Measurements from ENCODE around the gene FAM185A.
"Not testable (repeated sequence)": the region's sequence is repeated elsewhere in the genome, so short reads cannot be mapped to it uniquely, and the experiment has no call there.

The FAM185A gene

GRCh38 chr7:102748605-102749444, at the start of gene FAM185A:
TSS of gene FAM185A (plus strand) at chr7:102748999. CDS start at chr7:102749208, 209 bp downstream.
- H3K4me3 ChIP-seq (ENCODE audit: low read depth, low read length), result peak within 1 kb of the TSS; percentile 60
- peak; percentile 97 for DNase-seq (ENCODE audit: low read depth)

GRCh38 chr7:102713011-102713690, 35.6 kb upstream of the FAM185A start:
- not testable (repeated sequence) for H3K4me3 ChIP-seq (ENCODE audit: low read depth, low read length); DNase-seq (ENCODE audit: low read depth)

- not testable (repeated sequence) for H3K4me3 ChIP-seq (ENCODE audit: low read depth, low read length); DNase-seq (ENCODE audit: low read depth)
Measured at GRCh38 chr7:102713691-102714080, 35.1 kb upstream of the FAM185A start.

- not testable (repeated sequence) for DNase-seq (ENCODE audit: low read depth)
Measured at GRCh38 chr7:102714774-102715522, 33.9 kb upstream of the FAM185A start.

DNA sequence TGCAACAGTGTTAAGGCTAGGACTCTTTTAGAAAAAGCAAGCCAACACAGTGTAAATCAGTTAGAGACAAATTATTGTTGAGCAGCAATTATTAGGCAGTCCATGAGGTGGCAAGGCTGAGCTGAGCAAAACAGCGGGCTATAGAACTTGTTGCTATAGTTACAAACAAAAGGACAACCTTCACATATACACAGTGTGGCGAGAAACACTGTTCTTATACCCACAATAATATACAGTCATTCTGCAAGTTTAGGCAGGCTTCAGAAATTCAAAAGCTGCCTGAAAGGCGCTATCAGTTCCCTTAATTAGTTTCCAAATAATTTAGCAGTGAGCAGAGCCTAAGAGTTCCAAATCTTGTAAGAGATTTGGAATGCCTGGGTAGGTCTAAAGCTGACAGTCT, 33.1 kb upstream of the FAM185A start:
- not testable (repeated sequence) for DNase-seq (ENCODE audit: low read depth); H3K4me3 ChIP-seq (ENCODE audit: low read depth, low read length)

More at GRCh38 chr7:102714774-102715522, 33.9 kb upstream of the FAM185A start:
- H3K4me3 ChIP-seq (ENCODE audit: low read depth, low read length), result not testable (repeated sequence)

- DNase-seq (ENCODE audit: low read depth), result peak; percentile 7
- not testable (repeated sequence) for H3K4me3 ChIP-seq (ENCODE audit: low read depth, low read length)
Measured at GRCh38 chr7:102718491-102718890, 30.3 kb upstream of the FAM185A start.

- H3K4me3 ChIP-seq (ENCODE audit: low read depth, low read length); DNase-seq (ENCODE audit: low read depth): not testable (repeated sequence)
Measured at GRCh38 chr7:102726170-102726569, 22.6 kb upstream of the FAM185A start.

DNA sequence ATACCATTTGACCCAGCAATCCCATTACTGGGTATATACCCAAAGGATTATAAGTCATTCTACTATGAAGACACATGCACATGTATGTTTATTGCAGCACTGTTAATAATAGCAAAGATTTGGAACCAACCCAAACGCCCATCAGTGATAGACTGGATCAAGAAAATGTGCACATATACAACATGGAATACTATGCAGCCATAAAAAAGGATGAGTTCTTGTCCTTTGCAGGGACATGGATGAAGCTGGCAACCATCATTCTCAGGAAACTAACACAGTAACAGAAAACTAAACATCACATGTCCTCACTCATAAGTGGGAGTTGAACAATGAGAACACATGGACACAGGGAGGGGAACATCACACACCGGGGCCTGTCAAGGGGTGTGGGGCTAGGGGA, 19.1 kb upstream of the FAM185A start:
- not testable (repeated sequence) for DNase-seq (ENCODE audit: low read depth); H3K4me3 ChIP-seq (ENCODE audit: low read depth, low read length)

DNA sequence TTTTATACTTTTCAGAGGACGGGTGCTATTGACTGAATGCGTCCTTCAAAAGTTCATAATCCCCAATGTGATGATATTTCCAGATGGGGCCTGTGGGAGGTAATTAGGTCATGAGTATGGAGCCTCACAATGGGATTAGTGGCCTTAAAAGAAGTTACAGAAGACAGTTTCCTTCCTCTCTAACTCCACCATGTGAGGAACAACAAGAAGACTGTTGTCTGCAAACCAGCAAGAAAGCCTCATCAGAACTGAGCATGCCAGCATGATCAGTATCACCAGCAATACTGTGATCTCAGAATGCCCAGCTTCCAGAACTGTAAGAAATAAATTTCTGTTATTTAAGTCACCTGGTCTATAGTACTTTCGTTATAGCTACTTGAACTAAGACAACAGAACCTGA, 18.4 kb upstream of the FAM185A start:
- DNase-seq (ENCODE audit: low read depth); H3K4me3 ChIP-seq (ENCODE audit: low read depth, low read length): not testable (repeated sequence)

DNA sequence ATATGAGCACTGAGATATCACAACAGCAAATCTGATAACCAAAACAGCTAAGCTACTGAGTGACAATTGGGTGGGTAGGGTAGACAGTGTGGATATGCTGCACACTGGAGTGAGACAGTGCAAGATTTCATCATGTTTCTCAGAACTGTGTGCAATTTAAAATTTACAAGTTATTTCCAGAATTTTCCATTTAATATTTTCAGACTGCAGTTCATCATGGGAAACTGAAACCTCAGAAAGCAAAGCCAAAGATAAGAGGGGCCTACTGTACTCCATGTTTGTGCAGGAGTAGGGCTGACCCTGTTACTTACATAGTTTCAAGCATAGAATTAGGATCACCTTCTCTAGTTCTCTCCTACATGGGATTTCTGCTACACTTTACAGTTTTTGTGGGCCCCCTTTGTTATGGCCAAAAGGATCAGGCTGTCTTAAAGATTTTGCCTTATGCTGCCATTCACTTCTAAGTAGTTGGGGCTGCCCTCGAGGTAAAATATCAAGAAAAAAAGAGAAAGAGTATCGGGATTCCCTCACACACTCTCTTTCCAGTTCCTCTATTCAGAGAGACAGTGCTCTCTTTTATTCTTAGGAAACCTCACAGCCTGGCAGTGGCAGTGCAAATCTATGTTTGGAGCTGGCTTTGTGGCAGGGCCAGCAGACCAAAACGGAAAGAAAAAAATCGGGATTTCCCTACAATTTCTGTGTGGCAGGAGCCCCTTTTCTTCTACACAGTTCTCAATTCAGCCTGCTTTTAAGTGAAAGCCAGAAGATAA, 6.6 kb upstream of the FAM185A start:
- DNase-seq (ENCODE audit: low read depth); H3K4me3 ChIP-seq (ENCODE audit: low read depth, low read length): not testable (repeated sequence)

DNA sequence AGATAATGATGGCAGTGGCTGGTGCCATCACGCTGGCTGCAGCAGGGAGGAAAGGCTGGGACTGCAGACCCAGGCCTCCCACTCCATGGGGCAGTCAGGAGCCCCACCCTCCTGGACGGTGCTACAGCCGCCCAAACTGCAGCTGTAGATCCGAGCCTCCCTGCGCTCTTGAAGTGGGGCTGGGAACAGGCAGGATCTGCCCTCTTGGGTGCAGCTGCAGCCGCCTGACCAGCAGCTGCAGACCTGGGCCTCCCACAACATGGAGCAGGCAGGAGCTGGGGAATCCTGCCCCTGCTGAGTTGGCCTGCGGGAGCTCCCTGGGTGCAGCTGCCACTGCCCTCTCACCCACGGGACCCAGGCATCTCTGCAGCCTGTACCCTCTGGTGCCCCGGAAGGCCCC, 4.9 kb upstream of the FAM185A start:
- not testable (repeated sequence) for H3K4me3 ChIP-seq (ENCODE audit: low read depth, low read length); DNase-seq (ENCODE audit: low read depth)

DNA sequence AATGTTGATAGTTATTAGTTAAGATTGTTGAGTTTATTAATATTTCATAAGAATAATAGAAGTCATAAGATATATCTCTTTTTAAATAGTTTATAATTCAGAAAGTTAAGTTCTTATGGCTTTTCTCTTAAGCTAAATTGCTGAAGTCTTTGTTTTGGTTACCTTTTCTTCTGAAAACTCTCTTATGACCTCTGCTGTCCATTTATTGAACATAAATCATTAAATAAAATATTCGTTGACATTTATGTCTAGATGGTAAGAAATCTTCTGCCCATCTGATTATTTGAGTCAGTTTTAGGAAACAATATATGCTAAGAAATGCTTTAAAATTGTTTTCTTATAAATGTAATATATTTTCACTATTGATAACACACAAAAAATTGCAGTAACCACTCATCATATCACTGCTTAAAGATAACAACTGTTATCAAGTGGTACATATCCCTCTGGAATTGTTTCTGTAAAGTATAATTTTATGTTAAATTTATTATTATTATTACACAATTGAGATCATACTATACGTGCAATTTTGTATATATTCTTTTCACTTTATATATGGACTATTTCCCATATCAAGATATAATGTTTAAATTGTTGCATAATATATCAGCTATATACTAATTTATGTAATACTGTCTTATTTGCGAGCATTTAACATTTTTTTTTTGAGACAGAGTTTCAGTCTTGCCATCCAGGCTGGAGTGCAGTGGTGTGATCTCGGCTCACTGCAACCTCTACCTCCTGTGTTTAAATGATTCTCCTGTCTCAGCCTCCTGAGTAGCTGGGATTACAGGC, 3.1 kb upstream of the FAM185A start:
- DNase-seq (ENCODE audit: low read depth); H3K4me3 ChIP-seq (ENCODE audit: low read depth, low read length): not testable (repeated sequence)

GRCh38 chr7:102749445-102749786, 617 bp downstream of the FAM185A start:
- H3K4me3 ChIP-seq (ENCODE audit: low read depth, low read length), result peak overlapping the region; percentile 60
- not testable (repeated sequence) for DNase-seq (ENCODE audit: low read depth)

GRCh38 chr7:102758227-102758626, 9.4 kb downstream of the FAM185A start:
- H3K4me3 ChIP-seq (ENCODE audit: low read depth, low read length); DNase-seq (ENCODE audit: low read depth): not testable (repeated sequence)

DNA sequence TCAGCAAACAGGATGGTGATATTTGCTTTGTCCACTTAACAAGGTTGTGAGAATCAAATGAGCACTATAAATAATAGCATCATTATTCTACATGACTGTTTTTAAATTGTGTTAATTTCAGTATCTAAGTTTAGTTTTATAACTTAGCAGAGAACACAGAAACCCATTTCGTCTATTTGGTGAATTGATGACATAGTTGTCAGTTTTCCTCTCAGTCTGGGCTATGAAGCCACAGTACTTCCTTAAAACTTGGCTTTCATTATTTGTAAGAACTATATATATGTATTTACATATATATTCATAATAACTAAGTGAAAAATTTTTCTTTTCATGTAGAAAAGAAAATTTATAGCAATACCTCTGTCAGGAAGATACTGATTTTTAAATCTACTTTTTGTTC, 11.1 kb downstream of the FAM185A start:
- DNase-seq (ENCODE audit: low read depth); H3K4me3 ChIP-seq (ENCODE audit: low read depth, low read length): not testable (repeated sequence)

DNA sequence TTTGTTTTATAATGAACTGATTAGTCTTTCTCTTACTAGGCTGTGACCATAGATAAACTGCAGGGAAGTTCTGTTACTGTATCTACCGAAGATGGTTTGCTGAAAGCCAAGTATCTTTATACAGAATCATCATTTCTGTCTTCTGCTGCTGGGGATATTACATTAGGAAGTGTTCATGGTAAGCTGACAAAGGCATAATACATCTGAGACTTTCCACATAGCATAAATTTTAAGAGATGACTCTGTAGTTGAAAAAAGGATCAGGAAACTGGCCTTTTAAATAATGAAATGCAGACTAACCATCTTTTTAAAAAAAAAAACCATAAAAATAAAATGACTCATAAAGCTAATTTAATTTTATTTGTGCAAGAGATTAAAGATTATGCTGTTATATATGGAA, 12.4 kb downstream of the FAM185A start:
- DNase-seq (ENCODE audit: low read depth), result not testable (repeated sequence)

DNA sequence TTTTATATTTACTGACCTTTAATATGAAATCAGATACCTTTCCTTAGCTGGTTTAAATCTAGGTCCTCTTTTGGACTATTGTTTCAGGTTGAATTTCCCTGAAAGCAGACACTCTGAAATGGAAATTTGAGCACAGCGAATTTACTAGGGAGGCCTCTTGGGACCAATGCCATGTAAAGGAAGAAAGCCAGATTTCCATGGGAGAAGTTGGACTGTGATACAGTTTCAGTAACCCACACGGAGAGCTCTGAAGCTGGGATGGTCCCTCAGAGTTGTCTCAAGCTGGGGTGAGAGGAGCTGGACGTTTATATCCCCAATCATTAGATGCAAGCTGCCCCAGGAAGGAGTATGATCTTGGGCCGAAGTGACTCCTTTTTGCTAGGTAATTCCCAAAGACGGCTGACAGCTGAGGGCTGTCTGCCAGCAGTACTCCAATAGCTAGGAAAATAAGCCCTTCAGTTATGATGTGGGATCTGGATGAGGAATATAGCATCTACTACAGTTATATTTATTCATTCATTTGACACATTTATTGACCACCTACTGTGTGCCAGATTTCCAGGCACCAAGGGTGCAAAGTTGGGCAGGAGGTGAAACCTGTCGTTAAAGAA, 14.6 kb downstream of the FAM185A start:
- not testable (repeated sequence) for H3K4me3 ChIP-seq (ENCODE audit: low read depth, low read length); DNase-seq (ENCODE audit: low read depth)

More for the DNA sequence above, 12.4 kb downstream of the FAM185A start:
- H3K4me3 ChIP-seq (ENCODE audit: low read depth, low read length), result not testable (repeated sequence)

GRCh38 chr7:102769657-102770192, 20.9 kb downstream of the FAM185A start:
- not testable (repeated sequence) for DNase-seq (ENCODE audit: low read depth); H3K4me3 ChIP-seq (ENCODE audit: low read depth, low read length)

Data from skeletal muscle cell (primary cell).